Lower lobe of right lung (tissue), 2 donors: ENCODE results near the gene CHST8. TPM values are rescaled to one million over a fixed set of nuclear protein-coding genes. Genes with fewer than 3 reads are reported as not detected.

Experiments used
- ATAC-seq, 2 donors: fragments of 200-7000 bp; cut with Tn5 transposase; one replicate each; pipeline ENCODE4 v1.9.1; 2020 to 2022; ENCODE audit warnings: mild to moderate bottlenecking in 2 of 2, moderate library complexity in 2 of 2
- DNase-seq: peaks from one replicate; pipeline ENCODE4 v3.0.0-alpha.2; 2020
- H3K27ac ChIP-seq: fragments of 200-600 bp; one replicate; pipeline ENCODE4 v1.8.0; 2022
- H3K27me3 ChIP-seq: fragments of 200-600 bp; one replicate; pipeline ENCODE4 v1.8.0; 2022; ENCODE audit warnings: low read depth
- H3K36me3 ChIP-seq: fragments of 200-600 bp; one replicate; pipeline ENCODE4 v1.8.0; 2022; ENCODE audit warnings: mild to moderate bottlenecking
- H3K4me1 ChIP-seq: fragments of 200-600 bp; one replicate; pipeline ENCODE4 v1.8.0; 2022
- H3K4me3 ChIP-seq: fragments of 200-600 bp; one replicate; pipeline ENCODE4 v1.8.0; 2022; ENCODE audit warnings: mild to moderate bottlenecking
- H3K9me3 ChIP-seq: fragments of 200-600 bp; one replicate; pipeline ENCODE4 v1.8.0; 2022
- CTCF ChIP-seq: fragments of 200-600 bp; IDR thresholded peaks from one replicate; pipeline ENCODE4 v1.8.0; 2022; ENCODE audit warnings: antibody characterized with exemption, mild to moderate bottlenecking
- intact Hi-C: fragments of 100-400 bp; cut with DNase I; formaldehyde crosslinking; loops from one replicate; pipeline ENCODE4 v1.11.0; 2022
- total RNA-seq: library from RNA; stranded (reverse); fragmentation: NEBNext Ultra II Directional; extraction: Animal tissue kit (Norgen Biotek cat#: 25700); gene quantifications from one replicate; pipeline ENCODE4 v1.2.1, GENCODE V29; 2021
- donor health status: DM: no; HTN: yes; CAD: no; lungs with severe emphysema.

The CHST8 gene
- total RNA-seq, 1 donor from 2014 or later = not detected

GRCh38 chr19:33640773-33641172 is 19.0 kb downstream of the CHST8 start:
- Histone ChIP-seq H3K36me3 (no peaks in the 10 kb centered on the region), H3K27me3 (peaks cover 18% of the 10 kb centered on the region), H3K27ac (no peak overlapping the region), H3K4me3 (no peak overlapping the region), H3K4me1 (no peaks in the 10 kb centered on the region), H3K9me3 (no peaks in the 10 kb centered on the region)
- TF ChIP-seq CTCF = no peak
- intact Hi-C loops = no loop called here
- ATAC-seq (no peak), DNase-seq (peak; percentile 17)

DNA sequence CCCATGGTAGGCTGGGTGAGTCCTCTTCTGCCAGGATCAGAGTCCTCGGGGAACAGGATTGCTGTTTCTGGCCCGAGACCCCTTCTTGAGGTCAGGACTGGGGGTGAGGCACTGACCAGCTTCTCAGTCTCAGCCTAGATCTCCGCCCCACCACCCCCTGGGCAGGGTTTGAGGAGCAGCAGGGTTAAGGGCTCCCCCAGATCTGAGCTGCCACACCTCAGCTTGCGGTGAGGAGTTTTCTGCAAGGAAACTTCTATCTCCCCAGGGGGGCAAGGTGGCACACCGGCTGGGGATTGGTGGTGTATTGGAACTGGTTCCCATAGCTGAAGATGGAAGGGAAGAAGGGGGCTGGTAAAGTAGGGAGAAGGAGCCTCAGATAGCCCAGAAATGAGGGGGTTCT is 19.5 kb downstream of the CHST8 start:
- Histone ChIP-seq H3K4me3 (no peak overlapping the region), H3K9me3 (no peaks in the 10 kb centered on the region), H3K27ac (no peak overlapping the region), H3K27me3 (peaks cover 18% of the 10 kb centered on the region), H3K36me3 (no peaks in the 10 kb centered on the region), H3K4me1 (no peaks in the 10 kb centered on the region)
- intact Hi-C loops = no loop called here
- DNase-seq (peak; percentile 20), ATAC-seq (no peak)
- no peak for TF ChIP-seq CTCF

DNA sequence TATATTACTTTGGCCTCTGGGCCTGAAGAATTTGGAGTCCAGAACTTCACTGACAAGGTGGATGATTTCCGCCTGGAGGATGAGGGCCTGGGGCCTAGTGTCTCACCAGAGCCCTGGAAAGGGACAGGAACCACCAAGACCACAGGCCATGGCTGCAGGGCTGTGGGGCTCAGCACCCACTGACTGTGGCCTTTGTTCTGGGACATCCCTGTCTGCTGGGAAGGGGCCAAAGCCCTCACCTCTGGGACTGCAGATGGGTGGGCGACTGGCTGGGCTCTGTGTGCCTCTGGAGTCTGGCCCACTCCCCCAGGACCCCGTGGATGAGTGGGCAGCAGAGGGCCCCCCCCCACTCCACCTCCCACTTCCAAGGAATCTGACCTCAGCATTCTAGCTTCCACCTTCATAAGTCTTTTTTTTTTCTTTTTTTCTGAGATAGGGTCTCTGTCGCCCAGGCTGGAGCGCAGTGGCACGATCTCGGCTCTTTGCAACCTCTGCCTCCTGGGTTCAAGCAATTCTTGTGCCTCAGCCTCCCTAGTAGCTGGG is 20.3 kb downstream of the CHST8 start:
- DNase-seq (peak; percentile 32), ATAC-seq (no peak)
- Histone ChIP-seq H3K4me1 (no peaks in the 10 kb centered on the region), H3K27ac (no peak overlapping the region), H3K36me3 (no peaks in the 10 kb centered on the region), H3K27me3 (peaks cover 18% of the 10 kb centered on the region), H3K4me3 (no peak overlapping the region), H3K9me3 (no peaks in the 10 kb centered on the region)
- no peak for TF ChIP-seq CTCF
- intact Hi-C loops = no loop called here

DNA sequence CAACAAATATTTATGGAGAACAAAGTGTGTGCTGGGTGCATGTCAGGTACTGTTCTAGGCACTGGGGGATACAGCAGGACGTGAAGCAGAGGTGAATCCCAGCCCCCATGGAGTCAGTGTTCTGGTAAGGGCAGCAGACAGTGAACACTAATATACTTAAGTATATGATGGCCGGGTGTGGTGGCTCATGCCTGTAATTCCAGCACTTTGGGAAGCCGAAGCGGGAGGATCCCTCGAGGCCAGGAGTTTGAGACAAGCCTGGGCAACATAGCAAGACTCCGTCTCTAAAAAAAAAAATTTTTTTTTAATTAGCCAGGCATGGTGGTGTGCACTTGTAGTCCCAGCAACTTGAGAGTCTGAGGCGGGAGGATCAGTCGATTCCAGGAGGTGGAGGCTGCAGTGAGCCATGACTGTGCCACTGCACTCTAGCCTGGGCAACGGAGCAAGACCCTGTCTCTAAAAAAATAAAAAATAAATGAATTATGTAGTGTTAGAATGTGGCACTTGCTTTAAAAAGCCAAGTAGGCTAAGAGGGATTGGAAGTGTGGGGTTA is 22.6 kb downstream of the CHST8 start:
- no peaks in the 10 kb centered on the region for H3K4me1 ChIP-seq
- no peak overlapping the region for H3K27ac ChIP-seq
- H3K27me3 ChIP-seq = peaks cover 3% of the 10 kb centered on the region
- no peak for ATAC-seq
- DNase-seq = peak; percentile 11
- TF ChIP-seq CTCF = no peak
- H3K36me3 ChIP-seq = no peaks in the 10 kb centered on the region
- H3K4me3 ChIP-seq = no peak overlapping the region
- intact Hi-C loops = no loop called here
- no peaks in the 10 kb centered on the region for H3K9me3 ChIP-seq

DNA sequence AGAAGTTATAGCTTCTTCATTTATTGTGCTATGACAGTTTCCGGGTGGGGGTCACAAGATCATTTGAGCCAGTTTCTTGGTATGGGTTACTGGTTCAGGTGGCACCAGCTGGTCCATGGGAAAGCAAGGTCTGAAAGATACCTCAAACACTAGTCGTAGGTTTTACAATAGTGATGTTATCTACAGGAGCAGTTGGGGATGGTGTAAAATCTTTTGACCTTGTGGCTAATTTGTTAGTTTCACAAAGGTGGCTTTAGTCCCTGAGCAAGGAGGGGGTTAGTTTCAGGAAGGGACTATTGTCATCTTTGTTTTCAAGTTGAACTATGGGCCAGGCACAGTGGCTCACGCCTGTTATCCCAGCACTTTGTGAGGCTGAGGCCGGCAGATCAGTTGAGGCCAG is 24.6 kb downstream of the CHST8 start:
- no peaks in the 10 kb centered on the region for H3K36me3 ChIP-seq
- no peak for DNase-seq
- no peaks in the 10 kb centered on the region for H3K9me3 ChIP-seq
- H3K4me1 ChIP-seq = no peaks in the 10 kb centered on the region
- H3K4me3 ChIP-seq = no peak overlapping the region
- H3K27ac ChIP-seq = no peak overlapping the region
- no peaks in the 10 kb centered on the region for H3K27me3 ChIP-seq
- ATAC-seq = no peak
- intact Hi-C loops = no loop called here
- no peak for TF ChIP-seq CTCF
